Endothelial cell of umbilical vein (primary cell): ENCODE measurements around the gene RNF121. TPM values are rescaled to one million over a fixed set of nuclear protein-coding genes. Genes with fewer than 3 reads are reported as not detected.

Experiments used
- BruUV-seq: library from RNA; stranded (reverse); fragments of 400-500 nt; replicated peaks from 2 replicates; lab custom pipeline; 2021; lab: Mats Ljungman, UMichigan
- CTCF ChIA-PET: fragments of 300-600, 350-600 bp; sonication (Branson Sonifier 250); formaldehyde crosslinking; loops from one replicate; lab custom pipeline; 2021; ENCODE audit warnings: antibody characterized with exemption, inconsistent platforms; lab: Charles Lee
- POLR2A ChIA-PET: fragments of 300-600, 350-600 bp; sonication (Branson Sonifier 250); formaldehyde crosslinking; loops from one replicate; lab custom pipeline; 2021; ENCODE audit warnings: antibody characterized with exemption, inconsistent platforms; lab: Charles Lee
- DNase-seq: peaks from one replicate; pipeline ENCODE4 v3.0.0-alpha.2; 2011; ENCODE audit warnings: low read depth, low spot score
- FAIRE-seq: peaks from 2 replicates; lab custom pipeline; 2011; peaks lifted over from hg19 to GRCh38; lab: Jason Lieb, UNC
- H2AFZ ChIP-seq: 2 replicates; pipeline ENCODE4 v1.6.0; 2012; ENCODE audit warnings: low read depth, low read length, control low read depth, inconsistent platforms
- H3K27ac ChIP-seq: 2 replicates; pipeline ENCODE4 v1.5.1; 2011; ENCODE audit warnings: low read depth, mild to moderate bottlenecking, control low read depth, low read length, moderate library complexity; ENCODE audit not compliant: insufficient read depth
- H3K27me3 ChIP-seq, 2 experiments: 2 replicates each; pipeline versions ENCODE4 v1.6.0 to v1.6.1; 2011; ENCODE audit warnings: low read length in 2 of 2, mixed read lengths in 1 of 2; ENCODE audit not compliant: control insufficient read depth in 2 of 2, insufficient read depth in 2 of 2
- H3K36me3 ChIP-seq, 2 experiments: 2 replicates in 1 of 2; 3 replicates in 1 of 2; pipeline ENCODE4 v1.5.1; 2011; ENCODE audit warnings: low read length in 2 of 2, mild to moderate bottlenecking in 1 of 2, moderate library complexity in 1 of 2; ENCODE audit not compliant: control insufficient read depth in 2 of 2, insufficient read depth in 2 of 2; ENCODE audit errors: extremely low read depth in 1 of 2
- H3K4me1 ChIP-seq: 3 replicates; pipeline ENCODE4 v1.5.1; 2011; ENCODE audit warnings: mild to moderate bottlenecking, low read length; ENCODE audit not compliant: control insufficient read depth, insufficient read depth; ENCODE audit errors: extremely low read depth
- H3K4me2 ChIP-seq: 2 replicates; pipeline ENCODE4 v1.6.1; 2011; ENCODE audit warnings: low read length, control low read depth, mixed read lengths; ENCODE audit not compliant: insufficient read depth
- H3K4me3 ChIP-seq, 3 experiments: fragments of 200-600 bp in 1 of 3; sonication (generic), shearing (Covaris generic) in 1 of 3; replicated peaks in 1 of 3; 2 replicates each; pipeline ENCODE4 v1.5.1; 2011 to 2016; ENCODE audit warnings: control low read depth in 3 of 3, low read length in 3 of 3, mild to moderate bottlenecking in 2 of 3, inconsistent platforms in 1 of 3, low read depth in 1 of 3, moderate library complexity in 1 of 3; ENCODE audit not compliant: insufficient read depth in 1 of 3
- H3K79me2 ChIP-seq: 2 replicates; pipeline ENCODE4 v1.6.0; 2012; ENCODE audit warnings: low read length, inconsistent platforms; ENCODE audit not compliant: control insufficient read depth, insufficient read depth
- H3K9ac ChIP-seq: replicated peaks from 2 replicates; pipeline ENCODE3; 2011; ENCODE audit warnings: low read length, control low read depth; ENCODE audit not compliant: insufficient read depth; ENCODE audit errors: extremely low read depth
- H3K9me1 ChIP-seq: replicated peaks from 3 replicates; pipeline ENCODE4 v1.6.0; 2011; ENCODE audit warnings: mild to moderate bottlenecking, low read length; ENCODE audit not compliant: control insufficient read depth, insufficient read depth; ENCODE audit errors: extremely low read depth
- H3K9me3 ChIP-seq: replicated peaks from 2 replicates; pipeline ENCODE4 v1.5.1; 2012; ENCODE audit warnings: low read length, inconsistent platforms; ENCODE audit not compliant: control insufficient read depth, insufficient read depth
- H4K20me1 ChIP-seq: replicated peaks from 2 replicates; pipeline ENCODE3; 2011; ENCODE audit warnings: mild to moderate bottlenecking, low read length; ENCODE audit not compliant: control insufficient read depth, insufficient read depth; ENCODE audit errors: extremely low read depth
- EZH2 ChIP-seq: IDR thresholded peaks from 2 replicates; pipeline ENCODE4 v1.6.1; 2012; ENCODE audit warnings: borderline replicate concordance, low read depth, mild to moderate bottlenecking, moderate library complexity, low read length, inconsistent platforms; ENCODE audit not compliant: severe bottlenecking
- FOS ChIP-seq: IDR thresholded peaks from 2 replicates; pipeline ENCODE4 v1.6.1; 2011; ENCODE audit warnings: mild to moderate bottlenecking, low read length, moderate library complexity, borderline replicate concordance; ENCODE audit not compliant: insufficient read depth
- GATA2 ChIP-seq: IDR thresholded peaks from 2 replicates; pipeline ENCODE4 v1.7.0; 2011; ENCODE audit warnings: low read depth, mild to moderate bottlenecking, moderate library complexity, mixed read lengths, low read length; ENCODE audit not compliant: insufficient read length, insufficient read depth
- JUN ChIP-seq: IDR thresholded peaks from 2 replicates; pipeline ENCODE4 v1.6.1; 2011; ENCODE audit warnings: borderline replicate concordance, low read depth; ENCODE audit not compliant: insufficient read length, insufficient read depth
- MAX ChIP-seq: IDR thresholded peaks from 2 replicates; pipeline ENCODE4 v1.6.1; 2011; ENCODE audit not compliant: insufficient read depth, insufficient read length
- MYC ChIP-seq: IDR thresholded peaks from one replicate; pipeline ENCODE4 v1.6.1; 2011; ENCODE audit warnings: mild to moderate bottlenecking, low read depth, low read length
- POLR2A ChIP-seq: IDR thresholded peaks from 2 replicates; pipeline ENCODE4 v1.6.1; 2012; ENCODE audit warnings: low read depth, mild to moderate bottlenecking, control low read depth, low read length
- POLR2AphosphoS5 ChIP-seq: IDR thresholded peaks from 2 replicates; pipeline ENCODE4 v1.6.1; 2012; ENCODE audit warnings: low read depth, mild to moderate bottlenecking, control low read depth, low read length, moderate library complexity; ENCODE audit not compliant: insufficient read depth
- dilution Hi-C: fragments of 300-500 bp; cut with MboI; formaldehyde crosslinking; loops from one replicate; pipeline ENCODE4 v1.15.0; 2019; ENCODE audit warnings: low sequenced_read_pairs; ENCODE audit not compliant: extremely low pct_ligation_motif_present
- intact Hi-C: fragments of 100-400 bp; cut with micrococcal nuclease; formaldehyde crosslinking; loops from one replicate; pipeline ENCODE4 v1.10.0; 2022
- polyA plus RNA-seq, 4 experiments: library from polyadenylated mRNA; depleted of rRNA in 3 of 4; stranded (reverse) in 3 of 4; unstranded in 1 of 4; fragments of >200 nt; gene quantifications; 2 replicates each; pipeline versions ENCODE4 v1.2.1 to v1.2.3, GENCODE V29; 2011 to 2012; ENCODE audit warnings: missing spikeins in 1 of 4
- total RNA-seq: library from RNA; stranded (reverse); gene quantifications from 2 replicates; pipeline ENCODE4 v1.2.3, GENCODE V29; 2021
- TF ChIP-seq, protein P1 (sequence below), 2 donors: IDR thresholded peaks; 1 replicate in 1 of 2; 2 replicates in 1 of 2; pipeline ENCODE4 v1.5.1; 2011; ENCODE audit warnings: low read length in 2 of 2, mild to moderate bottlenecking in 2 of 2, moderate library complexity in 2 of 2, control low read depth in 1 of 2, inconsistent platforms in 1 of 2, low read depth in 1 of 2; ENCODE audit not compliant: insufficient read depth in 1 of 2; ENCODE audit errors: extremely low read depth in 1 of 2

Gene RNF121
- total and polyA plus RNA-seq, 2 donors (not counting 3 experiments of a cell fraction or from before 2014, with no cell fraction given) = 61.4 to 99.9 TPM

DNA sequence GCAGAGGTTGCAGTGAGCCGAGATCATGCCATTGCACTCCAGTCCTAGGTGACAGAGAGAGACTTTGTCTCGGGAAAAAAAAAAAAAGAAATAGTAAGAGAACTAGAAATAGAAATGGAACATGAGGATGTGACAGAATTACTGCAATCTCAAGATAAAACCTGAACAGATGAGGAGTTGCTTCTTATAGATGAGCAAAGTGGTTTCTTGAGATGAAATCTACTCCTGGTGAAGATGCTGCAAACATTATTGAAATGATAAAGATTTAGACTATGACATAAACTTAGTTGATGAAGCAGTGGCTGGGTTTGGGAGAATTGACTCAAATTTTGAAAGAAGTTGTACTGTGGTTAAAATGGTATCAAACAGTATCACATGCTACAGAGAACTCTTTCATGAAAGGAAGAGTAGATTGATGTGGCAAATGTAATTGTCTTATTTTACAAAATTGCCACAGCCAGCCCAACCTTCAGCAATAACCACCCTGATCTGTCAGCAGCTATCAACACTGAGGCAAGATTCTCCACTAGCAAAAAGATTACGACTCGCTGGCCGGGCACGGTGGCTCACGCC is 14.1 kb upstream of the RNF121 start:
- no peak for FAIRE-seq
- no peak overlapping the region for H3K27ac ChIP-seq
- H2AFZ ChIP-seq = no peak overlapping the region
- H3K9ac ChIP-seq = no peak overlapping the region
- DNase-seq = no peak
- H3K9me3 ChIP-seq = no peaks in the 10 kb centered on the region
- H3K79me2 ChIP-seq = no peaks in the 10 kb centered on the region
- H3K4me2 ChIP-seq = no peak overlapping the region
- intact Hi-C loops (no loop called here), dilution Hi-C loops (no loop called here)
- no peaks in the 10 kb centered on the region for H3K9me1 ChIP-seq
- no peaks in the 10 kb centered on the region for H4K20me1 ChIP-seq
- peaks cover 0 to 5% of the 10 kb centered on the region in 2 experiments for H3K36me3 ChIP-seq
- TF ChIP-seq, protein P1, sequence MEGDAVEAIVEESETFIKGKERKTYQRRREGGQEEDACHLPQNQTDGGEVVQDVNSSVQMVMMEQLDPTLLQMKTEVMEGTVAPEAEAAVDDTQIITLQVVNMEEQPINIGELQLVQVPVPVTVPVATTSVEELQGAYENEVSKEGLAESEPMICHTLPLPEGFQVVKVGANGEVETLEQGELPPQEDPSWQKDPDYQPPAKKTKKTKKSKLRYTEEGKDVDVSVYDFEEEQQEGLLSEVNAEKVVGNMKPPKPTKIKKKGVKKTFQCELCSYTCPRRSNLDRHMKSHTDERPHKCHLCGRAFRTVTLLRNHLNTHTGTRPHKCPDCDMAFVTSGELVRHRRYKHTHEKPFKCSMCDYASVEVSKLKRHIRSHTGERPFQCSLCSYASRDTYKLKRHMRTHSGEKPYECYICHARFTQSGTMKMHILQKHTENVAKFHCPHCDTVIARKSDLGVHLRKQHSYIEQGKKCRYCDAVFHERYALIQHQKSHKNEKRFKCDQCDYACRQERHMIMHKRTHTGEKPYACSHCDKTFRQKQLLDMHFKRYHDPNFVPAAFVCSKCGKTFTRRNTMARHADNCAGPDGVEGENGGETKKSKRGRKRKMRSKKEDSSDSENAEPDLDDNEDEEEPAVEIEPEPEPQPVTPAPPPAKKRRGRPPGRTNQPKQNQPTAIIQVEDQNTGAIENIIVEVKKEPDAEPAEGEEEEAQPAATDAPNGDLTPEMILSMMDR (IDR thresholded peaks at IDR 0.05; ENCODE audit: extremely low read depth in 1 of 2, insufficient read depth in 1 of 2, low read depth in 1 of 2, low read length in 2 of 2) = no peak
- H3K27me3 ChIP-seq = no peaks in the 10 kb centered on the region
- POLR2A ChIA-PET = no interaction called here
- no peak overlapping the region for H3K4me3 ChIP-seq
- no TSS peak for BruUV-seq
- H3K4me1 ChIP-seq = no peaks in the 10 kb centered on the region
- CTCF ChIA-PET = no interaction called here

DNA sequence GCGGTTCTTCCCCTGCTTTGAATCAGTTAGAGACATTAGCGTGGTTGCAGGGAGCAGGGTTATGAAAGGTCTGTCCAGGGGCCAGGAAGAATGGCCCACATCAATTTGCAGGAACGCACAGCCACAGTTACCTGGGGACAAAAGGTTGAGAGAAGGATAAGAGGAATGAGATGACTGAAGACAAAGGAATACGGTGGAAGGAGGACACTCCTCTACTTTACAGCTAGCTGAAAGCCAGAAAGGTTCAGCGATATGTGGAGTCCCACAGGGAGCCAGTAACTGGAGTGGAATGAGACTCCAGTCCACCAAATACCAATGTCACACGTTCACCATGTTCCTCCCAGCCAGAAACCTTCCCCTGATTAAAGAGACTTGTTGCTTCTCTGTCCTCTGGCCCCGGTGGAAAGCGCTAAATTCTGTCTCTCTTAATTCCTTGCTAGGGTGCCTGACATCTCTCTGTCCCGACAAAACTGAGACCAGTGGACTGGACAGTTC is 11.2 kb upstream of the RNF121 start:
- Histone ChIP-seq H3K4me2 (no peak overlapping the region), H4K20me1 (no peaks in the 10 kb centered on the region), H3K9me1 (no peaks in the 10 kb centered on the region), H3K9ac (no peak overlapping the region), H3K27ac (no peak overlapping the region), H3K4me3 (no peak overlapping the region), H3K79me2 (no peaks in the 10 kb centered on the region), H3K4me1 (no peaks in the 10 kb centered on the region), H3K9me3 (no peaks in the 10 kb centered on the region), H3K36me3 (peaks cover 0 to 3% of the 10 kb centered on the region in 2 experiments), H3K27me3 (no peaks in the 10 kb centered on the region), H2AFZ (no peak overlapping the region)
- ChIA-PET POLR2A (no interaction called here), CTCF (no interaction called here)
- dilution Hi-C loops (no loop called here), intact Hi-C loops (no loop called here)
- no peak for TF ChIP-seq MAX
- TF ChIP-seq MYC = no peak
- no peak for TF ChIP-seq EZH2
- TF ChIP-seq POLR2AphosphoS5 = no peak
- no peak for TF ChIP-seq JUN
- TF ChIP-seq FOS = no peak
- no peak for TF ChIP-seq POLR2A
- TF ChIP-seq, protein P1 (IDR thresholded peaks at IDR 0.05; ENCODE audit: extremely low read depth in 1 of 2, insufficient read depth in 1 of 2, low read depth in 1 of 2, low read length in 2 of 2) = no peak
- no peak for TF ChIP-seq GATA2
- no peak for DNase-seq
- FAIRE-seq = no peak
- no TSS peak for BruUV-seq
